PFSK-1 (cell line): ENCODE measurements around the gene ORMDL3.

Experiments
- FOXP2 ChIP-seq: optimal IDR thresholded peaks from 2 replicates; pipeline ENCODE3; 2011; ENCODE audit warnings: borderline replicate concordance, control low read depth, inconsistent platforms; ENCODE audit not compliant: insufficient read depth; ENCODE audit errors: extremely low read length, extremely low read depth
- POLR2AphosphoS5 ChIP-seq: IDR thresholded peaks from 2 replicates; pipeline ENCODE4 v1.6.1; 2012; ENCODE audit warnings: low read depth, mild to moderate bottlenecking, control low read depth, low read length, moderate library complexity
- REST ChIP-seq, 2 experiments: IDR thresholded peaks; 2 replicates each; pipeline versions ENCODE4 v1.6.1 to v1.8.0; 2011 to 2012; ENCODE audit warnings: low read depth in 2 of 2, low read length in 2 of 2, control low read depth in 1 of 2, inconsistent platforms in 1 of 2, mild to moderate bottlenecking in 1 of 2, moderate library complexity in 1 of 2; ENCODE audit not compliant: insufficient read depth in 1 of 2
- SIN3A ChIP-seq: IDR thresholded peaks from 2 replicates; pipeline ENCODE4 v1.6.1; 2012; ENCODE audit warnings: mild to moderate bottlenecking, low read length, moderate library complexity, borderline replicate concordance; ENCODE audit not compliant: insufficient read depth
- TAF1 ChIP-seq: IDR thresholded peaks from 2 replicates; pipeline ENCODE4 v1.6.1; 2012; ENCODE audit warnings: low read length, control low read depth, borderline replicate concordance; ENCODE audit not compliant: insufficient read depth

GRCh38 chr17:39926588-39927100, 757 bp downstream of the ORMDL3 start:
- TF ChIP-seq SIN3A (no peak), POLR2AphosphoS5 (no peak), REST (IDR thresholded peaks at IDR 0.05; ENCODE audit: insufficient read depth in 1 of 2, low read depth in 2 of 2, low read length in 2 of 2) (no peak), TAF1 (no peak), FOXP2 (no peak)
